OCI-LY7 (cell line): ENCODE results near the gene DPP10. TPM values are rescaled to one million over a fixed set of nuclear protein-coding genes. Genes with fewer than 3 reads are reported as not detected.

ENCODE experiments used
- Bru-seq: library from RNA; stranded (reverse); fragments of 400-500 nt; gene quantifications from one replicate; lab custom pipeline; 2021; lab: Mats Ljungman, UMichigan
- BruChase-seq, 2 experiments: library from RNA; stranded (reverse); fragments of 400-500 nt; gene quantifications; one replicate each; lab custom pipeline; 2021; lab: Mats Ljungman, UMichigan
- BruUV-seq: library from RNA; stranded (reverse); fragments of 400-500 nt; replicated peaks from 2 replicates; lab custom pipeline; 2021; lab: Mats Ljungman, UMichigan
- CTCF ChIA-PET: fragments of 300-600 bp; sonication (Branson Sonifier 250); formaldehyde crosslinking; loops from one replicate; lab custom pipeline; 2022; ENCODE audit warnings: antibody characterized with exemption; ENCODE audit not compliant: unreplicated experiment; lab: Charles Lee
- POLR2A ChIA-PET: fragments of 300-600 bp; sonication (Branson Sonifier 250); formaldehyde crosslinking; loops from one replicate; lab custom pipeline; 2022; ENCODE audit warnings: antibody characterized with exemption; lab: Charles Lee
- DNase-seq: peaks from one replicate; pipeline ENCODE4 v3.0.0-alpha.2; 2015; ENCODE audit warnings: low spot score
- H2AFZ ChIP-seq: fragments of 200-600 bp; sonication (generic), shearing (Covaris generic); 2 replicates; pipeline ENCODE4 v1.6.1; 2014; ENCODE audit warnings: mild to moderate bottlenecking, antibody characterized with exemption, low read length, moderate library complexity
- H3K27ac ChIP-seq: fragments of 200-600 bp; sonication (generic); 2 replicates; pipeline ENCODE4 v1.5.1; 2014; ENCODE audit warnings: mixed run types, low read depth, mild to moderate bottlenecking, moderate library complexity, low read length, inconsistent platforms; ENCODE audit not compliant: poor library complexity, severe bottlenecking
- H3K36me3 ChIP-seq: fragments of 200-600 bp; sonication (generic); 2 replicates; pipeline ENCODE4 v1.6.1; 2014; ENCODE audit warnings: mild to moderate bottlenecking, antibody characterized with exemption, low read length, moderate library complexity, mixed read lengths; ENCODE audit not compliant: insufficient read depth
- H3K4me1 ChIP-seq: fragments of 200-600 bp; sonication (generic); 2 replicates; pipeline ENCODE4 v1.5.1; 2014; ENCODE audit warnings: mild to moderate bottlenecking, low read length; ENCODE audit not compliant: insufficient read depth, poor library complexity, severe bottlenecking
- H3K4me2 ChIP-seq: fragments of 200-600 bp; sonication (generic); 2 replicates; pipeline ENCODE4 v1.6.1; 2014; ENCODE audit warnings: mild to moderate bottlenecking, low read length
- H3K4me3 ChIP-seq: fragments of 200-600 bp; sonication (generic); 2 replicates; pipeline ENCODE4 v1.5.1; 2014; ENCODE audit warnings: mild to moderate bottlenecking, low read depth, low read length; ENCODE audit not compliant: poor library complexity, severe bottlenecking
- H3K79me2 ChIP-seq: fragments of 200-600 bp; sonication (generic); 2 replicates; pipeline ENCODE4 v1.6.1; 2016; ENCODE audit warnings: low read depth, mild to moderate bottlenecking, low read length, moderate library complexity, mixed read lengths; ENCODE audit not compliant: insufficient read depth
- H3K9me2 ChIP-seq: fragments of 200-600 bp; sonication (generic); 2 replicates; pipeline ENCODE4 v1.6.1; 2016; ENCODE audit warnings: mild to moderate bottlenecking, low read length, mixed read lengths; ENCODE audit not compliant: insufficient read depth
- H3K9me3 ChIP-seq: fragments of 200-600 bp; sonication (generic); 2 replicates; pipeline ENCODE4 v1.6.1; 2014; ENCODE audit warnings: mild to moderate bottlenecking, mixed run types, low read length, mixed read lengths
- H4K20me1 ChIP-seq: fragments of 200-600 bp; sonication (generic); 2 replicates; pipeline ENCODE4 v1.6.1; 2014; ENCODE audit warnings: mild to moderate bottlenecking, antibody characterized with exemption, low read length, moderate library complexity, mixed read lengths; ENCODE audit not compliant: insufficient read depth
- EZH2phosphoT487 ChIP-seq: fragments of 200-600 bp; sonication (generic); IDR thresholded peaks from 2 replicates; pipeline ENCODE4 v1.6.1; 2018; ENCODE audit warnings: low read depth, borderline replicate concordance, mild to moderate bottlenecking, mixed run types, antibody characterized with exemption, low read length, moderate library complexity, mixed read lengths
- intact Hi-C: fragments of 100-400 bp; cut with micrococcal nuclease; formaldehyde crosslinking; loops from one replicate; pipeline ENCODE4 v1.10.0; 2022; ENCODE audit not compliant: unreplicated experiment
- long read RNA-seq: library from polyadenylated mRNA; stranded (forward); transcript quantifications from one replicate; pipeline ENCODE4 v2.0.0, GENCODE V29; 2022
- total RNA-seq, 2 experiments: library from RNA; depleted of rRNA in 1 of 2; stranded (reverse); fragments of >200 nt in 1 of 2; shearing (Covaris generic) in 1 of 2; gene quantifications; 2 replicates each; pipeline ENCODE4 v1.2.3, GENCODE V29; 2014 to 2022
- TF ChIP-seq, protein P1 (sequence below): fragments of 200-600 bp; sonication (generic); conservative IDR thresholded peaks from 2 replicates; pipeline ENCODE4 v1.5.1; 2014; ENCODE audit warnings: mild to moderate bottlenecking, antibody characterized with exemption, low read length, moderate library complexity, mixed read lengths

Gene DPP10
- total RNA-seq (2014; rRNA removed; shearing (Covaris generic)), result not detected in 2 replicates
- not detected in 2 replicates for total RNA-seq (2022)
- percentile 0 among the genes with signal in this experiment for Bru-seq, nascent RNA
- not detected for BruChase-seq, experiment 1, labeled RNA remaining after a 6-hour chase
- percentile 0 among the genes with signal in this experiment for BruChase-seq, experiment 2, labeled RNA remaining after a 2-hour chase
- long read RNA-seq, result 0 reads

DNA sequence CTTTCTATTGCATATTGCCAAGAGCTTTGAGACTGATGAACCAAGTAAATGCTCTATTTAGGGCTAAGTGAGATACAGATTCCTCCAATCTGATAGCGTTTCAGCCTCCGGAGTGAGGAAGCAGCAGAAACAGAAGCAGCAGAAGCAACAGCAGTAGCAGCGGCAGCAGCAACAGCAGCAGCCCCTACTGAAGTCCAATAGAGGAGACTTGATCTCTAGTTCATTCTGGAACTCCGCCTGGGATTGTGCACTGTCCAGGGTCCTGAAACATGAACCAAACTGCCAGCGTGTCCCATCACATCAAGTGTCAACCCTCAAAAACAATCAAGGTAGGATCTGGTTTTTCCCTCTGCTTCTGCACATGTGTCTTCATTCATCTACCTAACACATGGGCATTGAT is at the start of gene DPP10:
Gene DPP10, plus strand, starts transcription at position 132 of the 400 bp plus-strand sequence.
- POLR2A ChIA-PET, result interaction anchor here (0.6 kb wide), 1 partner anchor 328 kb away, joined by 3 read pairs; no protein-coding TSS in a partner anchor
- no peak within 1 kb of the TSS for H3K4me2 ChIP-seq
- peak; percentile 2 for DNase-seq
- no peak for TF ChIP-seq EZH2phosphoT487
- TF ChIP-seq, protein P1, sequence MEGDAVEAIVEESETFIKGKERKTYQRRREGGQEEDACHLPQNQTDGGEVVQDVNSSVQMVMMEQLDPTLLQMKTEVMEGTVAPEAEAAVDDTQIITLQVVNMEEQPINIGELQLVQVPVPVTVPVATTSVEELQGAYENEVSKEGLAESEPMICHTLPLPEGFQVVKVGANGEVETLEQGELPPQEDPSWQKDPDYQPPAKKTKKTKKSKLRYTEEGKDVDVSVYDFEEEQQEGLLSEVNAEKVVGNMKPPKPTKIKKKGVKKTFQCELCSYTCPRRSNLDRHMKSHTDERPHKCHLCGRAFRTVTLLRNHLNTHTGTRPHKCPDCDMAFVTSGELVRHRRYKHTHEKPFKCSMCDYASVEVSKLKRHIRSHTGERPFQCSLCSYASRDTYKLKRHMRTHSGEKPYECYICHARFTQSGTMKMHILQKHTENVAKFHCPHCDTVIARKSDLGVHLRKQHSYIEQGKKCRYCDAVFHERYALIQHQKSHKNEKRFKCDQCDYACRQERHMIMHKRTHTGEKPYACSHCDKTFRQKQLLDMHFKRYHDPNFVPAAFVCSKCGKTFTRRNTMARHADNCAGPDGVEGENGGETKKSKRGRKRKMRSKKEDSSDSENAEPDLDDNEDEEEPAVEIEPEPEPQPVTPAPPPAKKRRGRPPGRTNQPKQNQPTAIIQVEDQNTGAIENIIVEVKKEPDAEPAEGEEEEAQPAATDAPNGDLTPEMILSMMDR, result no peak
- H4K20me1 ChIP-seq, result no peaks in the 10 kb centered on the region
- intact Hi-C loops, result no loop called here
- no peaks in the 10 kb centered on the region for H3K79me2 ChIP-seq
- H3K27ac ChIP-seq, result no peak within 1 kb of the TSS
- H3K4me3 ChIP-seq, result no peak within 1 kb of the TSS
- CTCF ChIA-PET, result no interaction called here
- H3K4me1 ChIP-seq, result no peaks in the 10 kb centered on the region
- BruUV-seq, result no TSS peak
- no peaks in the 10 kb centered on the region for H3K36me3 ChIP-seq
- H2AFZ ChIP-seq, result no peak within 1 kb of the TSS
- H3K9me3 ChIP-seq, result no peaks in the 10 kb centered on the region
- no peaks in the 10 kb centered on the region for H3K9me2 ChIP-seq

DNA sequence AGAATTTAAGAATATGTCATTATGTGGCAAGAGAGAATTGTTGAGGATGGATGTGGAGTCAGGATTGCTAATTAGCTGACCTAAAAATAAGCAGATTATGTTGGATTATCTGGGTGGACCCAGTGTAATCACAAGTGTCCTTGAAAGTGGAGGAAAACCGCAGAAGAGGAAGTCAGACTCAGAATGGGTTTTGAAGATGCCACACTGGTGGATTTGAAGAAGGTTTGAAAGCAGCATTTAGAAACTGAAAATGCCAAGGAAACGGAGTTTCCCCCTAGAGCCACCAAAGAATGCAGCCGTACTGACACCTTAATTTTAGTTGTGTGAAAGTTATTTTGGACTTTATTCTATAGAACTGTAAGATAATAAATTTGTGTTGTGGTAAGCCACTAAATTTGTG is 41.6 kb upstream of the DPP10 start:
- Histone ChIP-seq H4K20me1 (no peaks in the 10 kb centered on the region), H3K4me3 (no peak overlapping the region), H3K4me1 (no peaks in the 10 kb centered on the region), H2AFZ (no peak overlapping the region), H3K27ac (no peak overlapping the region), H3K79me2 (no peaks in the 10 kb centered on the region), H3K9me3 (no peaks in the 10 kb centered on the region), H3K4me2 (no peak overlapping the region), H3K36me3 (no peaks in the 10 kb centered on the region), H3K9me2 (no peaks in the 10 kb centered on the region)
- no peak for TF ChIP-seq EZH2phosphoT487
- TF ChIP-seq, protein P1, result no peak
- intact Hi-C loops, result no loop called here
- ChIA-PET POLR2A (interaction anchor here (0.6 kb wide), 1 partner anchor 1089 kb away, joined by 4 read pairs; no protein-coding TSS in a partner anchor), CTCF (no interaction called here)
- BruUV-seq, result no TSS peak
- no peak for DNase-seq
